Measurements from ENCODE around the gene YWHAH.
A peak's percentile ranks its signal among the peaks of the same experiment; 100 is the strongest.

Gene YWHAH

DNA sequence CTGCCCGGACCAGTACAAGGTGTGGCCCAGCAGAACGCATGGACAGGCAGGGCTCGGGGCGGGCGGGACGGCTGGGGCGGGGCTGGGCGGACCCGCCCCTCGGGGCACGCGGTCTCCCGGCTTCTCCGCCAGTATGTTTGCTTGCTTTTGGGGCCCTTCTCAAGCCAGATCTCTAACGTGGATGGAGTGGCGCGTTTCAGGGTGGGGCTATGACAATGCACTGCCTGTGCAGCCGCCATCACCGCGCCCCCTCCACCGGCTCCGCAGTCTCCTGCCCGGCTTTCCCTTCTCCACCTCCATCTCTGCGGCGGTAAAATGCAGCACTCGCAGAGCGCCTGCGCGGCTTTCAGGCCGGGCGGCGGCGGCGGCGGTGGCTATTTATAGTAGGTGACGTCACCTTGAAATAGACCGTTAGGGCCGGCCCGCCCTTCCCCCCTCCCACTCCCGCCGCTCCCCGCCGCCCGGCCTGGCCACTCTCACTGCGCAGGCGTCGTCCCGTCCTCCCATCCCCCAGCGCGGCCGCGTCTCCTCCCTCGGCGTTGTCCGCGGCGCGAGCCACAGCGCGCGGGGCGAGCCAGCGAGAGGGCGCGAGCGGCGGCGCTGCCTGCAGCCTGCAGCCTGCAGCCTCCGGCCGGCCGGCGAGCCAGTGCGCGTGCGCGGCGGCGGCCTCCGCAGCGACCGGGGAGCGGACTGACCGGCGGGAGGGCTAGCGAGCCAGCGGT, at the start of gene YWHAH:
TSS of gene YWHAH (plus strand) at position 558 of the 722 bp plus-strand sequence. CDS start 199 bp downstream, outside the sequence.
- peak; percentile 95 for DNase-seq

DNA sequence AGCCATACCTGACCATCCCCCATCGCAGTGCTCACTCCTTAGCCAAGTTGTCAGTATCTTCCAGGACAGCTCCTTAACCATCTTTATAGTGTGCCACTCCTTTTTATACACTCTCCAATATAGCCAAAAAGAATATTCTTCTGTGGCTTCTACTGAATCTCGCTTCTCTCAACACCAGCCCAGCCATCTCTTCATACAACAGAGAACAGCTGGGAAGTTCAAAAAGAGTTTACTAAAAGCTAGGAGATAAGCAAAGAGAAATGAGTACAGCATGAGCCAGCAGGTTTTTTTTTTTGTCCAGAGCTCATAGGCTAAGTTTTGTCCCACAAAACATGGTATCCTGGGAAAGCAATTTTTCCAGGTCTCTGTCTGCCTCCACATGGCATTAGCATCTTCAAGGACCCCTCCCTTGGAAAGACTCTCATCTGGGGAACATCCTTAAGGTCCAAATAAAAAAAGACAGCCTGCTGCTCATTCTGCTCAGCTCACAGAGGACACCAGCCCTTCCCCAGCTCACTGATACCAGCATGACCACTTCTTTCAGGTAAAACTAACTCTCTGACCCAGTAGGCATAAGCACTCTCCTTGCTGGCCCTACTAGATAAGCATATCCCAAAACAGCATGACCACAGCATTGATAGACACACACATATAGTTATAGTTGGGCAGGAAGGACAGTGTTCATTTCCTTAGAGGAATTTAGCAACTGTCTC, 48.8 kb upstream of the YWHAH start:
- no peak for DNase-seq

DNA sequence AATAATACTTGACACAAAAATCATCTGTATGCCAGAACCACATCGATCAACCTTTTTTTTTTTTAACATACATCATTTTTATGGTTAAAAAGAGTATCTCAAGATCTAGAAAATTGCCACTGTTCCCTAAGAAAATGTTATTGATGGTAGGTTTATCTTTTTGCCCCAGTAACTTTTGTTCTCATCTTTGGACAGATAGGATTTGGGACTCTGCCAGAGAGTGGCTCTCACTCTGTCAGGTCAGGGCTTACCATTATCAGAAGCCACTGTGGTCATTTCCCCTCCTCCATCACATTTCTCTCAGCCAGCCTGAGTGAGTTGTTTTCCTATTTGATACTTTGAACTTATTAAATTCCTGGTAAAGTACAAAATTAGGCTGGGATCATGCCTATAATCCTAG, 47.9 kb upstream of the YWHAH start:
- no peak for DNase-seq

DNA sequence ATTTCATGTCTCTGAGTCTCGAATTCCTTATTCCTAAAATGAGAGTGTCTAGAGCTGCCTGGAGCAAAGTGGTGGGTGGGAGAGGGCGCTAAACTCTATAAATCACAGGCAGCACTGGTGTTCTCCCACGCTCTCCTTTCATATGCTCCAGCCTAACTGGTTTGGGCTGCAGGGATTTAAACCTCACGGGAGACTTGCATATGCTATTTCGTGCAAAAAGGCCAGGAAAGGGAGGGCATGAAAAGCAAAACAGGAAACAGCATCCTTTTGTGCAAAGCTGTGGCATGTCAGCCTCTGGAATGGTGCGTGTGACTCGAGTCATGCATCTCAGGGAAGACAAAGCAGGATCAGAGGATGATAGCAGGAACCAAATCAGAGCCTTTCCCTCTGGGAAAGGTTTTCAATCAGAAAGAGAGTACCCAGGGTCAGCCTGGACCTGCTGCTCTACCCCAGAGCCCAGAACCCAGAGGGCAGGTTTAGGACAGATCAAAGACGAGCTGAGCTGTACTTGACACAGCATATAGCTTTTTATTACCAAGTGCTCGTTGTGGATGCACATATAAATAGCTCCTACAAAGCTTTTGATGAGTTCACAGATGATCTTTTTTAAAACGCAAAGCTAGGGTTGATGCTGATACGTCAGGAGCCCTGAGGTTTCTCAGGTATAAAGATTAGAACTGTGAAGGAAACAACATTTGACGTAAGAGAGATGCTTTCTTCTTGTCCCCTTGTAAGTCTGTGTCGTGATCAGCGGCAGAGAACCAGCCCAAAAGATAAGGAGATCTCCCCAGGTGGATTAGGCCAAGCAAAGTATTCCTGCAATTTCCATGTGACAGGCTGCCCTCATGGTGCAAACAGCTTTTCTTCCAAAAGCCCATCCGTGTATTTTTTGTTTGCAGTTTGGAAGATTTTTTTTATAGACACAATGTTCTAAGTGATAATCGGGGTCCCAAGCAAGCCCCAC, 46.2 kb upstream of the YWHAH start:
- DNase-seq: no peak

DNA sequence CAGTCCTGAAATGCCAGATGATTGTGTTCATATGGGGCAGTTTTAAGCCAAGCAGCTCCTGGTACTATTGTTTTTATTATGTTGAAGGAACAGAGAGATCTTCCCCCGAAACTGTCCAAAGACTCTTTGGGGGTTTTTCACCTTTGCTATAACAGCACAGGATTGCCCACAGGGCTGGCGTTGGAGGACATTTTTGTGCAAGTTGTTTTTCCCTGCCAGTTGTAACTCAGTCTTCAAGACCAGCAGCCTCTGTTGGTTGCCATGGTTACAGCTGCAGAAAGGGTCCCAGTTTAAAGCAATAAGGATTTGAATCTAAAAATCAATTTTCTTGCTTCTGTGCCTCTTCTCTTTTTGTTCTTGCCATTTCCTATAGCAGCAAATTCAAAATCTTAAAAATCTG, 45.4 kb upstream of the YWHAH start:
- DNase-seq: peak; percentile 58

DNA sequence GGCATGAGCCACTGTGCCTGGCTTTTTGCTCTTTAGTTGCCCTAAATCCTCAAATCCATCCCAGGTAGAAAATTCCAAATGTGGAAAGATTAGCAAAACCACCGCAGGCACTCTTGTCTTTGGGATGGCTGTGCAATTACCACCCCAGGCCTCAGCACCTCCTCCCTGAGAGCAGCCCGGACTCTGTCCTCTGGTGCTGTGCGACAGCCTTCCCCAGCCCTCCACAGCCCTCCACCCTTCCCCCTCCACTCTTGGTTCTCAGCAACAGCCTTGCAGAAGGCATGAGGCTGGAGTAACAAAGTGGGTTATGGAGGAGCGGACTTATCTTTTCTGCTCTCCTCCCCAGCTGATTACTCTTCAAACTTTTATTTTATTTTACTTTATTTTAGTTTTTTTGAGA, 44.7 kb upstream of the YWHAH start:
- DNase-seq: no peak

DNA sequence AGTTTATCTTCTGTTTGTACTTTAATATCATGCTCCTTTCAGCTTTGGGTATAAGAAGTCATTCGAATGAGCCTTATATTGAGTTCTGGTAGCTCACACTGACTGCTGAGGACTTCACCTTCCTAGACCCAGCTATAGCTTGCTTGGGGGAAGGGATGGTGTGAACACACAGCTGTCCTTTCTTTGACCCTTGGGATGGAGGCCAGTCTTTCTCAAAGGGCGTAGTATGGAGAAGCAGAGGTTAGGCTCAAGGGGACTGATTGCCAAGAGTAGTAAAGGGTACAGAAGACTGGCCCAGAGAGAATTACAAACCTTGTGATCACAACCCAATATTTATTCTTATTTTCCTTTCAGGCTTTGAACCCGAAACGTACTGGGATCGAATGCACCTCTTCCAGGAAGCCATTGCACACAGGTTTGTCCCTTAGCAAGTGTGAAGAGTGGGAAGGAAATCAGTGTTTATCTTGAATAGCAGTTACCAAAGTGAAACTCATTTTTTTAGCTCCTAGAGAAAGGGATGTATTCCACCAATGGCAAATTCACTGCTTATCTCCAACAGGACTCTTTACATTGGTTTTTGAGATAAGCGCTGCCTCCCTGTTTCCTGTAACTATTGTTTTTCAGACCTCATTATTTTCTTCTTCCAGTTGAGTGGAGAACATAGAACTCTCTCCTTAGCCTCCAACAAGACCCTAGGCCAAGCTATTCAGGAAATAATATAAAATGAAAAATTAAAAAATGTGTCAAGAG, 42.8 kb upstream of the YWHAH start:
- DNase-seq: no peak

DNA sequence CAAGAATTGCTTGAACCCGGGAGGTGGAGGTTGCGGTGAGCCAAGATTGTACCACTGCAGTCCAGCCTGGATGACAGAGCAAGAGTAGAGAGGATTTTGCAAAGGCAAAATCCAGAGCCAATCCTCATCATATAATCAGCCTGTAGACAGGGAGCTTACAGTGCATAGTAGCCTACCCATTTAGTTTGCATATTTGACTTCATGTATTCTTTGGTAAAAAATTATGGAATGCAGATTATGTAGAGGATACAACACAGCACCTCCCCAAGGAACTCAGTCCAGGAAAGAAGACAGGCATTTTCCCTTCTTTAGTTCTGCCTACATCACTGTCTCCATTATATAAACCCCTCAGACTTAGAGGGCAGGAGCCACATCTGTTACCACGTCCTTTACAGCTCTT, 39.7 kb upstream of the YWHAH start:
- no peak for DNase-seq

DNA sequence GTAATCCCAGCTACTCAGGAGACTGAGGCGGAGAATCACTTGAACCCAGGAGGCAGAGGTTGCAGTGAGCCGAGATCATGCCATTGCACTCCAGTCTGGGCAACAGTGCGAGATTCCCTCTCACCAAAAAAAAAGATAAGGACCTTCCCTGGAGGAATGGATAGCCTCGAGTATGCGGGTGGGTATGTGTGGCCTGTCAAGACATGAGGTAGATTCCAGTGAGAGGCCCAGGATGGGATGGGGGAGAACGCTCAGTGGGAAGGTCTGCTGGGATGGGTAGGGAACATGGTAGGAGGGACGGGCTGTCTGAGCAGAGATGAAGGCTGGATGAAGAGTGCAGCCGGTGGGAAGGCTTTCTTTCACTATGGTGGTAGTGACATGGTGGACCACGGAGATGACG, 39.0 kb upstream of the YWHAH start:
- no peak for DNase-seq

DNA sequence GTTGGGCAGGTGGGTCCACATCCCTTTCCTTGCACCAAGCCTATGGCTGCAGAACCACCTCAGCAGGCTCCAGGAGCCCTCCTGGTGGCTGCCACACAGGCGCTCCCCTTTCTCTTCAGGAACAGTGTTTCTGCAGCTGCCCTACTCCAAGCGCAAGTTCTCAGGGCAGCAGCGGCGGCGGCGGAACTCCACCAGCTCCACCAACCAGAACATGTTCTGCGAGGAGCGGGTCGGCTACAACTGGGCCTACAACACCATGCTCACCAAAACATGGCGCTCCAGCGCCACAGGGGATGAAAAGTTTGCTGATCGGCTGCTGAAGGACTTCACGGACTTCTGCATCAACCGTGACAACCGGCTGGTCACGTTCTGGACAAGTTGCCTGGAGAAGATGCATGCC, 38.2 kb upstream of the YWHAH start:
- DNase-seq: no peak

DNA sequence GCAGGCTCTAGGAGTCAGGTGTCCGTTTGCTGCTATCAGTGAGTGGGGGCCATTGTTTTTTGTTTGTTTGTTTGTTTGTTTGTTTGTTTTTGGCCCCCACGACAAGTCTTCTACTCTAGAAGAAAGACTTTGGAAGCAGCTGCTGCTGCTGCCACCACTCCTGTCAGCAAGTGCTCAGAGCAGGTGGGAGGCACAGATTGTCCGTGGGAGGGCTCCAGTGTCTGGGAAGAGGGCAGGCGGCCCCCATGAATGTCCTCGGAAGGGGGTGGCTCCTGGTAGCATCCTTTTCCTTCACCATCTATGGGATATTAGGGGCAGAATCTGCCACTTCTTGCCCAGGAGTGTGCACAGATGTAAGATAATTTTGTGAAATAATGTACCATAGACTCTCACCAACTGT, 37.8 kb upstream of the YWHAH start:
- DNase-seq: no peak

DNA sequence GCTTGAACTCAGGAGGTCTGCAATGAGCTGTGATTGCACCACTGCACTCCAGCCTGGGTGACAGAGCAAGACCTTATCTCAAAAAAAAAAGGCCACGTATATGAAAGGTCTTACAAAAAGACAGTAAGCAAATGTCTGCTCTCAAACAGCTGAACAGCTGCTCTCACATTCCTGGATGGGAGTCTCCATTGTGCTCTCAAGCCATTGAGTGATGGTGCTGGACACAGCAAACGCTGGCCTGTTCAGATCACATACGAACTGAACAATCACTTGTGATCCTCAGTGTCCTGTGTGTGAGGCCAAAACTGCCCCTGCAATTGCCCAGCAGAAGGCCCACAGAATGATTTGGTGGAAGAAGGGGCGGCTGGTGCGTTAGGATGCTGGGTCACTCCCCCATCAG, 34.4 kb upstream of the YWHAH start:
- DNase-seq: no peak

DNA sequence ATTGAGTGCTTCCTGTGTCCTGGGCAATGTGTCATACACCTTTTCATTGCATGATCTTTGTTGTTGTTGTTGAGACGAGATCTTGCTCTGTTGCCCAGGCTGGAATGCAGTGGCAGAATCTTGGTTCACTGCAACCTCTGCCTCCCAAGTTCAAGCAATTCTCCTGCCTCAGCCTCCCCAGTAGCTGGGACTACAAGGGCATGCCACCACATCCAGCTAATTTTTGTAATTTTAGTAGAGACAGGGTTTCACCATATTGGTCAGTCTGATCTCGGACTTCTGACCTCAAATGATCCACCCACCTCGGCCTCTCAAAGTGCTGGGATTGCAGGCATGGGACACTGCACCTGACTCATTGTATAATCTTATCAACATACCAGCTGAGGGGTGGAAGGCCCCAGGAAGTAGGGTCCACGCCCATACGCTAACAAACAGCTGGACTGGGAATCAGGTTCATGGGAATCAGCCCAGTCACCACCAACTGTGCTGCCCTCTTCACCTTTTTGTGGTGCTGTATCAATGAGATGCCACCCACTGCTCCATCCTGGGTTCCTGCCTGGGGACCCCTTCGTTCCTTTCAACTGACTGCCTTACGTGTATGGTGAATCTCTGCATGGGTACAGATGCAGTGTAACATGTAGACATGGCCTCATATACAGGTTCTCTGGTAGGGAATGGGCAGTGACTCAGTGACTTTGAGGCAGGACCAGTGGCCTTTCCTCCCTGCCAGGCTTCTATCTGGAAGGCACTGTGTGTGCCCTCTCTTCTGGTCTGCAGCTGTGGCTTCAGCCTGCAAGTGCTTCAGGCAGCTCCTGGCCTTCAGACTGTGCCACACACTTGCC, 32.5 kb upstream of the YWHAH start:
- no peak for DNase-seq

DNA sequence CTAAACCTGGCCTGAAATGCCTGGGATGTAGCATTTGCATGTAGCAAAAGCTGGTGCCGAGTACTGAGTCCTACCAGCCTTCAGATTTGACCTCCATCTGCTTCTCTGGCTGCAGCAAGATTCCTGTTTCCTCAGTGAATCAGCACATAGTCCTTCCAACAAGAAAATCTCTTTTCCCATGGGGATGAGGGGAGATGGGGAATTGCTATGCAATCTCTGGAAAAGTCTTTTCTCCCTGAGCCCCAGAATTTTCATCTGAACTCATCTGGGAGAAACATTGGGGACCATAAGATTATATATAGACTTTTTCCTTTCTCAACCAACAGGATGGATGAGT, 32.0 kb upstream of the YWHAH start:
- DNase-seq: no peak

DNA sequence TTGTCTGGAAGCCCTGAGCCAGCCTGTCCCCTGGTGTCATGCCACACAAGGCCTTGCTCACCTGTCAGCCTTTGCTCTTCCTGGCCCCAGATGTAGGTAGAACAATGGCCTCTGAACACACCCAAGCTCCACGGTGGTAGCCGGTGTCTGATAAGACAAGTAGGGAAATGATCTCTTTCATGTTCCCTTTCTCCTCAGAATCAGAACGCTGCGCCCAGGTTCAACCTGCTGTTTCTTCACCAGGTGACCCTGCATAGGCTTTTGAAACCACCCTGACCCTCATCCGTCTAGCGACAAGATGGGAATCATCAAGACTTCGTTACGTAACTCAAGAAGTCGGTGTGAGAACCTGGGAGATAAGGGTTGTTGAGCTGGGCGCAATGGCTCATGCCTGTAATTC, 28.7 kb upstream of the YWHAH start:
- DNase-seq: no peak

DNA sequence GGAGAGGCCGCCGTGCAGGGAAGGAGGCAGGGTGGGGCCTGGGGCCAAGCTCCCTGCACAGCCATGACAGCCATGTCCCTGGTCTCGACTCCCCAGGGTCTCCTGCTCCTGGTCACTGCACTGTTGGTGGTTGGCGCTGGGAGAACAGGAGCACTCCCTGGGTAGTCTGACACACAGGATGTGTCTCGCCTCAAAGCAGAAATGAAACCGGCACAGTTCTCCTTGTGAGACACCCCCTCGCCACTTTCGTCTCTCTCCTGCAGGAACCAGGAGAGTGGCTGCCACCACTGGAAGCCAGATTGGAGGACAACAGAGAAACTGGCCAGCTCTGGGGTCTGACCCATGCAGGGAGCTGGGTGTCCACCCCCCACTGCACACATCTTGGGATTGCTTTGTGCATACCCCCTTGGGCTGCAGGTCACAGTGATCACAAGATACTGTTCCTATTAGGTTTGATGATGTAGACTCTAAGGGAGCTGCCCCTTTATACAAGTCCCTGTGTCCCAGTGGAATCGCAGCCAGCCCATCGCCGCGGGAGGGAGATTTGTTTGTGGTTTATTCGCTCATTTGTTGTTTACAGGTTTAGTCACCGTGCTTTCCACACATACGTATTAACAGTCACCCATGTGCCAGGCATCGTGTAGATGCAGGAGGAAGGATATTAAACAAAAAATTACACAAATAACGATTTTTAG, 27.0 kb upstream of the YWHAH start:
- DNase-seq: no peak

DNA sequence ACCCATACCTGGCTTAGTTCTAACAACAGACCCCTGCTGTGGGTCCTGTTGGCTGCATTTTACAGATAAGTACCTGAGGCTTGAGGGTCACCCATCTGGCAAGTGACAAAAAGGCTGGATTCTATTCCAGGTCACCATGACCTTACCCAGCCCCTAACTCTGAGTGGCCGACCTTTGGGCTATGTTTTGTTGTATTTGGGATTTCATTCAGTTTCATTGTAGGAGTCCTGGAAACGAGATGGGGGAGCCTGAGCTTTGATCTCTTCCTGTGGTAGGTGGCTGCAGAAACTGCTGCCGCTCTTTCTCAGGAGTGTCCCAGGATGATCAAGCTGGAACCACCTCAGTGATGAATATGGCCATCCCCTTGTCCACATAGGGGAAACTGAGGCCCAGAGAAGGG, 24.6 kb upstream of the YWHAH start:
- no peak for DNase-seq

DNA sequence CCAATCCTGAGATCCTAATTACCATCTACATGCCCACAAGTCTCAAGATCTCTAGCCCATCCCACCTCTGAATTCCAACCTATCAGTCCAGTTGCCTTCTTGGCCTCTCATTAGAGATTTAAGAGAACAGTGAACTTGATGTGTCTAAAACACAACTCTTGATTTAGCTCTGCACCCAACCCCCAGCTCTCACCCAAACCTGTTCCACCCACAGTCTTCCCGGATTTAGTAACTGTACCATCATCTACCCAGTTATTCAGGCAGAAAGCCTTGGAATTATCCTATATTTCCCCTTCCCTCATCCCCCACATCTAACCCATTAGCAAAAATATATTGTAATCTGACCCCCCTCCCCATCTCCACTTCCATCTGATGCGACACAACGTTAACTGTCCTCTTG, 24.0 kb upstream of the YWHAH start:
- DNase-seq: no peak

DNA sequence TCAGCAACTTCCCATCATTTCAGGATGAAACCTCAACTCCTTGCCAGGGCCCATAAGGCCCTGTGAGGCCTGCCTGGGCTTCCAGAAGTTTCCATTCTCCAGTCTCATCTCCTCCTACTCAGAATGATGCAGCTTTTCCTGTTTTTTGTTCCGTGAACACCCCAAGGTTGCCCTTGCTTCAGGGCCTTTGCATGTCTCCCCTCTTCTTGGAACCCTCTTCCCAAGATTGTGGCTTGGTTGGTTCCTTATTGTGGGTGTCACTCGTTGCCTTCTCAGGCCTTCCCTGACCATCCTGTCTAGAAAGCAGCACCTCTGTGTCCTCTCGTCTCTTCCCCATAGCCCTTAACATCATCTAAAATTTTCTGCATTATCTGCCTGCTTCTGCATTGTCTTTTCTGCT, 23.2 kb upstream of the YWHAH start:
- DNase-seq: no peak

DNA sequence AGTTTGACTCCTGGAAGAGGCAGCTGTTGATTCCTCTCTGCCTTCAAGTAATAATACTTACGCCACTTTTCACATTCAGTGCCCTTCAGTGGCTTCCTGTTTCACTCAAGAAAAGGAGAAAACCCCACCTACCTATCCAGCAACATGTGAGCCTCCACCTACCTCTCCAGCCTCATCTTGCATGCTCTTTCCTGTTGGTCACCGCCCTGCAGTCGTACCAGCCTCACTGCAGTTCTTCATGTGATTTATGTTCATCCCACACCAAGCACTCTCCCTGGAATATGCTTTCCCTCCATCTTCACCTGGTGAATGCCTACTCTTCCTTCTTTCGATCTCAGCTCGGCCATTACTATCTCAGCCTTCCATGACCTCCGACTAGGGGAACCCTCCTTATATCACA, 21.8 kb upstream of the YWHAH start:
- DNase-seq: no peak

DNA sequence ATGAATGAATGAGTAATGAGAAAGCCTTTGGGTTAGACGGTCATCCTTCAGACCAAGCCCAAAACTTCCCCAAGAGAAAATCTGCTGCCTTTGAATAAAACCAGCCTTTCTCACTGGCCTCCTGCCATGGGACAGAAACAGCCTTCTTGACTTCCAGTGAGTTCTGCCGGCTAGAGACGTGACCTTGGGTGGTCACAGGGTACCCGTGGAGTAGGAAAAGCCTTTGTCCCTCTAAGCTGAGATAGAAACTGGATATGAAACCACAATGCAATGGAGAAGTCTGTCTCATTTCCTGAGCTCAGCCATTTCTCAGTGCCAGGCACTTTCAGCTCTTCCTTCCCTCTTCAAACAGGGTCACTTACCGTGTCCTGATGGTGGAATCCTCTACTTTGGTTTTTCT, 21.2 kb upstream of the YWHAH start:
- DNase-seq: no peak
